Stimulated activated CD4-positive, alpha-beta T cell treated with anti-CD3 and anti-CD28 coated beads, TNF-alpha, amount 100 ng/mL, for 4 hours (primary cell): ENCODE measurements around the gene GTF2I.
"Not testable (repeated sequence)": the region's sequence is repeated elsewhere in the genome, so short reads cannot be mapped to it uniquely, and the experiment has no call there.

Source experiments
- DNase-seq, 3 experiments: peaks; one replicate each; pipeline ENCODE4 v3.0.0-alpha.2; 2020; ENCODE audit warnings: low read depth in 3 of 3

Gene GTF2I

DNA sequence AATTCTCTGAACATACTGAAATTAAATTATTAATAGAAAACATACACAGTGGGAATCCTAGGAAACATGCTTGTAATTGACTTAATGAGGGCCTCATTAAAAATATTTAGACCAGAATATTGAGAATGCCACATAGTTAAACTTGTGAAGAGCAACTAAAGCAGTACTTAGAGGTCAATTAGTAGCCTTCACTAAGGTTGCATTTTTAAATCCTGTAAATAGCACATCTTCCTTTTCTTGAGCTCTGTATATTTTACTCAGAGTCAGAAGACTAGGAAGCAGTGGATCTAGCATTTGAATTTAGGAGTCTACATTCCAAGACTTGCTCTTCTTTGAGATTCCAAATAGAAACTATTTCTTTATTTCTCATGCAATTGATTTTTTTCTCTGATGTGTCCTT is 56.0 kb downstream of the GTF2I start:
- DNase-seq: no peak

DNA sequence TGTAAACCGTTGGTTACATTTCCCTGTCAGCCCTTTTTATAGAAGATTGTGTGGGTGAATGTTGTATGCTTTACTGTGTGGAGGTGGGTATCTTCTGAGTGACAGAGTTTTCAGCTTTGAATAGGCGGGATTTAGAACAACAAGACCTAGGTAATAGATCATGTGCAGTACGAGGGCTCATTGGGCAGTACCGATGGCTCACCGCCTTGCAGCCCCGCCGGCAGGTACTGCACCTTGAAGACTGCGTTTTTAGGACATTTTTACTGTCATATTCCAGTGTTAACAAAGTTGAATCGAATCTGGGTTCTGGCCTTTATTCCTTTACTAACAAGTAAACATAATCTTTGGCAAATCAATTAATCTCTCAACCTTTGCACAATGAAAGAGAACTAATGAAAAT is 60.4 kb downstream of the GTF2I start:
- no peak for DNase-seq

DNA sequence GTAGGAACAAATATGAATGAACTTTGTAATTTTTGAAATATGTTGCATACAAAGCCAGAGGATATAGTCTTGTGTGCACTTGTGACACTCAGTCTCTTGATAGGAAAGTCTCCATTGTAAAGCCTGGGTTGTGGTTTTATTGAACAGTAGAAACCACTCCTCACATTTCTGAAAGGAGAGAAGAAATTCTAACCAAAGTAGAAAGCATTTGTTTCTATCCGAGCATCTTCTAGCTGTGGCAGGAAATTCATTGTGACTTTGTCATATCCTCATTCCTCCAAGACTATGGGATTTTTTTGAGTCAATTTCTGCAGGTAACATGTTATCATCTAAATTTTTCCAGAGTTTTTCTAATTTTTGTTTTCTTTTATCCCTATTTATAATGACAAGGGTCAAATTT is 60.8 kb downstream of the GTF2I start:
- DNase-seq: no peak

DNA sequence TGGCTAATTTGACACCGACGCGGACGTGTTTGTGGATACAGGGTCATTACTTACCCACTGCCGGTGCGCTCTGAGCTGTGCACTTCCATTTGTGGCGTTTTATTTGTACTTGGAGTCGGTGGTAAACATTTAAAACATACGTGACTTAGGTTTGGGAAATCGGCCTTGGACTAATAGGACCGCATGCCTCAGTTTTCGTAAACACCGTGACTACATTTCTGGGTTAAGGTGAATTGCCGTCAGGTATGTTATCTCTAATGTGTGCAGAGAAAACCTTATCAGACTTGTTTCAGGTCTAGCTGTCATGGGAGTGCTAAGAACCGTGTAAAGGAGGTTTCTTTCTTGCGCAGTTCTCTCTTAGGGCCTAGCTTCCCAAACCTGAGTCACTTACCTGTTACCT is 64.6 kb downstream of the GTF2I start:
- no peak for DNase-seq

DNA sequence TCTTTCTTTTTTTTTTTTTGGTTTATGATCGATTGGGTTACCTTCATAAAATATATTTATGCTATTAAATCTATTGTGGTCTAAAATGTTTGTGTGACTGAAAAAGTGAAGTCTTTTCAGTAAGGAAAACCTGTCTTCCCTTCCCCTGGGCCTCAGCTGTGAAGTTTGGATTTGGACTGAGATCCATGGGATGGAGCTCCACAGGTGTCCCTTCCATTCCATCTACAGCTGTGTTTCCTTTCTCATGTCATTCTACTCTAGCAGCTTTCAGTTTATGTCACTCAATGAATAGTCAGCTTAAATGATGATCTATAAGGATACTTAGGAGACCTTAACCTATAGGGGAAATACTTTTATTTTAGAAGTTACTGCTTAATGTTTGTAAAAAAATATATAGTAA is 68.3 kb downstream of the GTF2I start:
- no peak for DNase-seq

DNA sequence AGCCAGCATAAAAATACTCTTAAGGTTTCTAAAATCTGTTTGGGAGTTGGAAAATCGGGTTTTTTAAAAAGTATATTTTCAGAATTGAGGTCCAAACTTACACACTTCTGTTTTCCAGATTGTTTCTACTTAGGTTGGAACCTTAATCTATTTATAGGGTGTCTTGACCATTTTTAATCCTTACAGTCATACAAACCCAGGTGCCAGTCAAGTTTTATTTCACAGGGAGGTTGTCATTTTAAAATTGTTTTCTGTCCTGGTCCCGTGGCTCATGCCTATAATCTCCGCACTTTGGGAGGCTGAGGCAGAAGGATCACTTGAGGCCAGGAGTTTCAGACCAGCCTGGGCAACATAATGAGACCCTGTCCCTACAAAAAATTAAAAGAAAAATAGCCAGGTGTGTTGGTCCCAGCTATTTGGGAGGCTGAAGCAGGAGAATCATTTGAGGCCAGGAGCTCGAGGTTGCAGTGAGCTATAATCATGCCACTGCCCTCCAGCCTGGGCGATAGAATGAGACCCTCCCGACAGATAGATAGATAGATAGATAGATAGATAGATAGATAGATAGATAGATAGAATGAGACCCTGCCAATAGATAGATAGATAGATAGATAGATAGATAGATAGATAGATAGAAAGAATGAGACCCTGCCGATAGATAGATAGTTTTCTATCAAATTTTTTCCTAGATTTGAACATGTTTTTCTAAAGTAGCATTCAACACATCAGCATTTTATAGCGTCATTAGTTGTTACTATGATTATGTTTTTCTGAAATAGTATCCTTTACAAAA is 69.0 kb downstream of the GTF2I start:
- no peak for DNase-seq

DNA sequence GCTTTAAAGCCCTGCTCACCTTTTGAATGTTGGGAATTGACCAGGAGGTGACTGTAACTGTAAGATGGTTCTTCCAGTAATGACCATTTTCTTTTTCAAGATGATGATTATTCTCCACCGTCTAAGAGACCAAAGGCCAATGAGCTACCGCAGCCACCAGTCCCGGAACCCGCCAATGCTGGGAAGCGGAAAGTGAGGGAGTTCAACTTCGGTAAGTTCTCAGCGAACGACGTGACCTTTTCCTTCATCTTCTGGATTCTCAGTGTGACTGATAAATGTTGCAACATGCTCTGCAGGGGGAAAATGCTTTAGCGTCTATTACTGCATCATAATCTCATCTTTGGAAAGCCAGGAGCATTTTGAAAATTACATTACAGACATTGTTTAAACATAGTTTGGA is 71.2 kb downstream of the GTF2I start:
- not testable (repeated sequence) for DNase-seq

DNA sequence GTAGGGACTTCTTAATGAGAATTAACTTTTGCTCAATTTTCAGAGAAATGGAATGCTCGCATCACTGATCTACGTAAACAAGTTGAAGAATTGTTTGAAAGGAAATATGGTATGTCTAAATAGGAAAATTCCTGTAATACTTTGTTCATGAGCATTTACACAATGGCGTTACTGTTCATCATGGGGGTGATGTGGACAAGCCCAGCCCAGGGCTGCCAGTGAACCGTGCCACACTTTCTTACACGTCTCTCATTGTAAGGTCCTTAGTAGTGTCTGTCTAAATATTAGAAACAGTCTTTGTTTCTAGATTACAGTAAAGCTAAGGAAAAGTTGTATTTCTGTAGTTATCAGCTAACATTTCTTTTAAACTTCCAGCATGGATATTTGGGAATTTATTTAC is 72.7 kb downstream of the GTF2I start:
- DNase-seq: not testable (repeated sequence)

DNA sequence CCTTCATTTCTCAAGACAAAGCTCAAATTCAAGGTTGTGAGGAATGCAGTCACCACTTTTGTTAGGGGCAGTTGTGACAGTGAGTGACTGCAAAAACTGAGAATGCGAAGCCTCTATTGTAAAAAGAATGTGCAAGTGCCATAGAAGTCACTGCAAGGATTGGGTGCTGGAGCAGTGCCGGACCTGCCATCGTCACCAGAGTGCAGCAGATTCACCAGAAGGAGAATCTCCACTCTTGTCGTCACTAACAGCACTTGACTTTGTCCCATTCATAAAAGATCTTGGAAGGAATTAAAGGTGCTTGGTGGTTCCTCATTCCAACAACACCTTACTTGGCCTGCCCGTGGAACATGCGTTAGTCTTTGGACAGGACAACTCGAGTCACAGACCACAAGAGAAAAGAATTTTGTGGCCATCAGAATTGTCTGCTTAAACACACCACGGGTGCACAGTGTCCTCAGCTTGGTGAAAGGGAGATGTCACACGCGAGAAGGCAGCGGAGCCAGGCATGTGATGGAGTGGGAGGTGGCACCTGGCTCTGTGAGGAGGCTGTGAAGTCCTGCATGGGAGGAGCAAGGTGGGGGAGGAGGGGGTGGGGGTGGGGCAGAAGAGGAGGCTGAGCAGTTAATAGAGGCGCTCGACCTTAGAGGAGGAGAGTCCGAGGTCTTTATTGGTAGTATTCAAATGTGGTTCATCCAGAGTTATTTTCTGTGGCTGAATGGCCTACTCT is 82.6 kb downstream of the GTF2I start:
- DNase-seq: not testable (repeated sequence)

DNA sequence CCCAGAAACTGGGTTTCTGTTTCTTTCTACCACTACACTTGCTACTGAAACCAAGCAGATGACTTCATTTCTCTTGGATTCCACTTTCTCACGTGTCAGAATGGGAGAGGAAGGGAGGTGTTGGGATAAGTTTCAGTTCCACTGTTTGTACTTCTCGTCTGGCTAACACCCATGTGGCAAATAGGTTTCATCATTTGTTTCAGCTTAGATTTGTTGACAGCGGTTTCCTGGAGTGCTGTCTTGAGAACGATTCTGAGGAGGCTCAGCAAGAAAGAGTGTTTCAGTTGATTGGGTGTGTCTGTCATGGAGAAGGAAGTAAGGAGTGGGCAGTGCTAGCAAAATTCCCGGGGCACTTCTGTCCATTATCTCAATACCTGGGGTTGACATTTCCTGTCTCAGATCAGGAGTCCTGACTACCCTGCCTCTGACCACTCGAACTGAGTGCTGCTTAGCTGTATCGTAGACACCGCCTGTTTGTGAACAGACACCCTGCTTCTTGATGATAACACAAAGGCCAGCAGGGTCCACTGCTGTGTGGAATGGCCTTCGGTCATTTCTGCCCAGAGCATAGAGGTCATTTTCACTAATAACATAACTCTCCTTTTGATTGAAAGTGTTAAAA is 86.5 kb downstream of the GTF2I start:
- DNase-seq: not testable (repeated sequence)

DNA sequence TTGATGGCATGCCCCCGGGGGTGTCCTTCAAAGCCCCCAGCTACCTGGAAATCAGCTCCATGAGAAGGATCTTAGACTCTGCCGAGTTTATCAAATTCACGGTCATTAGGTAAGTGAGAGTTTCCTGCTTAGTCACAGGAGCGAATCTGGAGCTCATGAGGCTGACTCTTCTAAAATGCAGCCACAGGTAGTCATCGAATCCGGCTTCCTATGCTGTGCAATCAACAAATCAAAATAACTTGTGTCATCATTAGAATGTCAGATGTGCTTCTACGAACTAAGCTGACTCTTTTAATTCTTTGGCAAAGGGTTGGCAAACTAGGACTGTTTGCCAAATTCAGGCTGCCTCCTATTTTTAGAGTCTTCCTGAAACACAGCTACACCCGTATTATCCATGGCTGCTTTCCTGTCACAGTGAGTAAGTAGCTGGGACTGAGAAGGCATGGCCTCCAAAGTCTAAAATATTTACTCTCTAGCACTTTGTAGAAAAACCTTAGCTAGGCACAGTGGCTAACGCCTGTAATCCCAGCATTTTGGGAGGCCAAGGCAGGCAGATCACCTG is 96.5 kb downstream of the GTF2I start:
- DNase-seq: not testable (repeated sequence)

DNA sequence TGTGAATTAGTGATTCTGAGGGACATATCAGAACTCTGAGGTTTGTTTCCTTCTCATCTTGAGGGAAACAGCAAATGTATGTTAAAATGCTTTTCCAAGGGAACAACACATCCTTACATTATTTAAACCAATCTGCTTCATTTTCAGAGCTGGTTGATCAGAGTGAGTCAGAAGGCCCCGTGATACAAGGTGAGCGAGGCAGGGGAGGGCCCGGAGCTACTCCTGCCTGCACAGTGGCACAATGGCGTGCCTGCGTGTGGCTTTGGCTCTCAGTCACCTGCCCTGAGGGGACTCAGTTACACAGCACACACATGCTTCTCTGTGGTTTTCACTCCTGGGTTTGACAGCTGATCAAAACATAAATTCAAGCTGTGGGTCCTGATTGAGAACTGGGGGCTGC is 99.2 kb downstream of the GTF2I start:
- not testable (repeated sequence) for DNase-seq

DNA sequence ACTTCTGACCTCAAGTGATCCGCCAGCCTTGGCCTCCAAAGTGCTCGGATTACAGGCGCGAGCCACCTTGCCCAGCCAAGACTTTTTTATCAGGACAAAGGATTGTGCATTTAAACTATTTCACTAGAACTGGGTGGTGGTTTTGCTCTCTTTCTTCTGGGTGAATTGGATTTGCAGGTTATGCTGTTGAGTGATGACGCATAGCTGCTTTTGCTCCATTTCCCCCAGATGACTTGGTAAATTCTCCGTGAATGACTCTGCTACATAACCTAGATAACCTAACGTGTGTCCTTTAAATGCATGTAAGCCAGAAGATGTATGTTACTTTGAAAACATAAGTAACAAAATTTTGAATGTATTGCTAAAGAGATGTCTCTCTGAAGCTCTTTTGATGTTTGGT is 100.8 kb downstream of the GTF2I start:
- DNase-seq: not testable (repeated sequence)

DNA sequence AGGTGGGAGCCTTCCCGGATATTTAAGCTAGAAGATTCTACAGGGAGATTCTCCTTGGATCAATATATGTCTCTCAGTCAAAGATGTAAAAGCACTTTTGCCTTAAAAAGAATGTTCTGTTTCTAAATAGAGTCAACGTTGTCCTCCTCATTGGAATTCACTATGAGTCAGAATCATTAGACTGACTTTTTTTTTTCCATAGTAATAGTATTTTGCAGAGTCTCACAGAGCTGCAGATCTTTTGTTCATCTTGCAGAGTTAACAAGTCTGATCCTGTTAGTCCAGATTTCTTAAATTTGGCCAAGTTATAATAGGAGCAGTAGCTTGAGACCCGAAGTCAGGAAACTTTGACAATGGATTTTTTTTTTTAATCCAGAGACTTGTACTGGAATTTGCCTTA is 101.5 kb downstream of the GTF2I start:
- not testable (repeated sequence) for DNase-seq

DNA sequence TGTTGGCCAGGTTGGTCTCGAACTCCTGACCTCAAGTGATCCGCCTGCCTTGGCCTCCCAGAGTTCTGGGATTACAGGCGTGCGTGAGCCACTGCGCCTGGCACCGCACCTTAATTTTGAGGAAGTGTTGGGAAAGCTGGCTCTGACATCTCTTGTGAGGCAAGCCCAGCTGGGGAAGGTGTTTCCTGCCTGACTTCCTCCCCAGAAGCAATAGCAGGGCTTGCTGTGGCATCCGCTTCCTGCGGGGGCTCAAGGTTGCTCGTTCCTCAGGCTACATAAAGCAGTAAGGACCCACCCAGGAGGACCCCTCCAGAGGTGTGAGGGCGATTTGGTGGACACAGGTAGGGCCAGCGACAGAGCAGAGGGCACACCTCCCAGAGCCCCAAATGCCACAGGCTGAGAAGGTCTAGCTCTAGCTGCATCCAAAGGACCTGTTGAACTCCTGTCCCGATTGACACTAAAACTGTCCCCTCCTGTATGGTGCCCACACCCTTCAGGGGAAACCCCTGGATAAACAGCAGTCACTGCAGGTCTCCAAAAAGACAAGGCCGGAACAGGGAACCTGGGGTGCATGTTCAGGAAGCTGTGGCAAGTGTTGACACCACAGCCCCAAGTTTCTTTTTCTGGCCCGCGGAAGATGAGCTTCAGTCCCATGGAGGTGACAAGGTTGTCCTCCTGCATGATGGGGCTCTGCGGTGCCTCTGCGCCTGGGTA is 107.8 kb downstream of the GTF2I start:
- not testable (repeated sequence) for DNase-seq

DNA sequence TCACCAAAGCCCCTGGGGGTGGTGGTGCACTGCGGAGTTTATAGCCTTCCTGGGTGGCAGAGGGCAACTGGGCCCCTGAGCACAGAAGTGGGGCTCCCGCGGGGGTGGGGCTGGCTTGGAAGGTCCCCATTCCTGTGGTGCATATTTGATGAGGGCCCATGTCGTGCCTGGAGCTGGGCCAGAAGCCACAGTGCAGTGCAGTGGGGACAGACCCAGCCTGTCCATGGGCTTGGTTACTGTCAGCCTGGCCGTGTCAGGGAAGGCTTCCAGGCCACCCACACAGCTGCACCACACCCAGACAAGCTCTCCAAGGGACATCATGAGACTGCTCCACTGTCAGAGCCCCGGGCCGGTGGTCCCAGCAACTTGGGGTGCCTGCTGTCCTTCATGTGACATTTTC is 109.0 kb downstream of the GTF2I start:
- not testable (repeated sequence) for DNase-seq

DNA sequence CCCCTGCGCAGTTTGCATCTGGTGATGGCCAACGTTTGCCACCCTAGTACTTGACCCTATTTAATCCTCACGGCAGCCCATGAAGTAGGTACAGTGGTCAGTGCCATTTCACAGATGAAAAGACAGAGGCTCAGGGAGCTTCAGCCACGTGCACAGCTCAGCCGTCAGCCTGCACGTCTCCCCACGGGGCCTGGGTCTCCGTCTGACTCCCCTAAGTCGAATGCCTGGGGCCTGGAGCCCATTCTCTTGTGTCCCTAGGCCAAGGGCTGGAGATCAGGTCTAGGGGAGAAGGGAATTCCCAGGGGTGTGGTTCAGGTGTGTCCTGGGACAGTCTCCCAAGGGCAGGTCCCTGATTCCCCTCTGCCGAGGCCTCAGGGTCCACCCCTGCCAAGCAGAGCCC is 109.5 kb downstream of the GTF2I start:
- DNase-seq: not testable (repeated sequence)

DNA sequence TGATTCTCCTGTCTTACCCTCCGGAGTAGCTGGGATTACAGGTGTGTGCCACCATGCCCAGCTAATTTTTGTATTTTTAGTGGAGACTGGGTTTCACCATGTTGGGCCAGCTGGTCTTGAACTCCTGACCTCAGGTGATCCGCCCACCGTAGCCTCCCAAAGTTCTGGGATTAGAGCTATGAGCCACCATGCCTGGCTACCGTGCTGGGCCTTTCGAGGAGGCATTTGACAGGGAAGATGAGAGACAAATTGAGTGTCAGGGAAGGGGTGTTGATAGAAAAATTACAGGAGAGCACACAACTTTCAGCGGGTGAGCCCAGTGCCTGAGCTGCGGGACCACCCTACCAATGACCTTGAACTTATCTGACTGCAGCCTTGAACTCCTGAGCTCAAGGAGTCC is 112.5 kb downstream of the GTF2I start:
- not testable (repeated sequence) for DNase-seq

DNA sequence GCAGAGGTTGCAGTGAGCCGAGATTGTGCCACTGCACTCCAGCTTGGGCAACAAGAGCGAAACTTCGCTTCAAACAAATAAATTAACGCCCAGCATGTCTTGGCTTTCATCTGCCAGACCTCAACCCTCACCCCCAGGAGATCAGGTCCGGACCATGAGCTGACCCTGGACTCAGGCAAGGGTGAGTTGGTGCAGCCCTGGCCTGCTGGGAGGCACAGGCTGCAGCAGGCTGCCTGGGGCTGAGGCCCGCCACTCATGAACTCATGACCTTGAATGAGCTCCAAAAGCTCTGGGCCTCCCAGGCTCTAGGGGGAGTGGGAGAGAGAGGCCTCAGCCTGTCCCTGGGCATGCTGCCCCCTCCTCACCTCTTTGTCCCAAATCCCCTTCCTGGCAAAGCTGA is 114.6 kb downstream of the GTF2I start:
- DNase-seq: not testable (repeated sequence)

DNA sequence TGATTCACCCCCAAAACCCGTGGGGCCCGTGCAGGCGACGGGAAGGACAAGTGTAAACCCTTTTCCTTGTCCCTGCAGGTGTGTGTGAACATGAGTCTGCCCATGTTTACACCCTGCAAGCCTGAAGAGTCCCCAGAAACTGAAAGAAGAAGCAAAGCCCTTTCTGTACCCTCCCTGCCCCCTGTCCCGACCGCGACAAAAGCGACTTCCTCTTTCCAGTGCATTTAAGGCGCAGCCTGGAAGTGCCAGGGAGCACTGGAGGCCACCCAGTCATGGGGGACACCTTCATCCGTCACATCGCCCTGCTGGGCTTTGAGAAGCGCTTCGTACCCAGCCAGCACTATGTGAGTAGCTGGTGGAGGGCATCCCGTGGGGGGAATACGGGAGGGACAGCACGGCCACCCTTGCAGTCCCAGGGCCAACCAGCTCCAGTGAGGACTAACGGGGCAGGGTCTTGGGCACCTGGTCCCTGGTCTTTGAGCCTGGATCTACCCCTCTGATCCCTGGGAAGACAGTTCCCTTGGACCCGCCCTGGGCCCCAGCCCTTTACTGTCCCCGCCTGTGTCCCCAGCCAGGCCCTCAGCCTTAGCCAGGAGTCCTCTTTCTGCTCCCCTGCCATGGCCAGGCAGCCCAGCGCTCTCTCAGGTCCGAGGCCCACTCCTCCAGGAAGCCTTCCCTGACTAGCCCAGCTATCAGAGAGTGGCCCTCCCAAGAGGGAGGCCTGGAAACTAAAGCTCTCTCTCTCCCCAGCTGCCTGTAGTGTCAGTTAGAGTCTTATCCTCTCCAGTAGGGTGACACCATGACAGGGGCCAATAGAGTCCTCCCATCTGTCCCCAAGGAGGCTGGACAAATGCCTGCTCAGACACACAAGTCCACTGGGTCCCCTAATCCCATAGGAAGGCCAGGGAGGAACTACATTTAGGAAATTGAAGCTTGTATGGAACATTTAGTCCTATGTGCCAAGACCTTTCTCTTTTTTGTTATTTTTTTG is 116.5 kb downstream of the GTF2I start, which contains the start of gene NCF1:
Gene NCF1, plus strand, starts transcription at position 252 of the 991 bp plus-strand sequence. Its CDS starts 21 bp downstream, at position 273.
- DNase-seq: not testable (repeated sequence)
